22Rv1 (cell line): ENCODE data around the gene IMMP2L.

Experiments
- H3K27ac ChIP-seq: fragments of 450-650 bp; 2 replicates; pipeline ENCODE4 v1.5.1; 2017
- ZFX ChIP-seq: fragments of 450-650 bp; IDR thresholded peaks from 2 replicates; pipeline ENCODE4 v1.6.1; 2017; ENCODE audit warnings: antibody characterized with exemption, borderline replicate concordance
- TF ChIP-seq, protein P1 (sequence below): fragments of 450-650 bp; IDR thresholded peaks from 2 replicates; pipeline ENCODE4 v1.5.1; 2017; ENCODE audit warnings: mild to moderate bottlenecking

Gene IMMP2L

DNA sequence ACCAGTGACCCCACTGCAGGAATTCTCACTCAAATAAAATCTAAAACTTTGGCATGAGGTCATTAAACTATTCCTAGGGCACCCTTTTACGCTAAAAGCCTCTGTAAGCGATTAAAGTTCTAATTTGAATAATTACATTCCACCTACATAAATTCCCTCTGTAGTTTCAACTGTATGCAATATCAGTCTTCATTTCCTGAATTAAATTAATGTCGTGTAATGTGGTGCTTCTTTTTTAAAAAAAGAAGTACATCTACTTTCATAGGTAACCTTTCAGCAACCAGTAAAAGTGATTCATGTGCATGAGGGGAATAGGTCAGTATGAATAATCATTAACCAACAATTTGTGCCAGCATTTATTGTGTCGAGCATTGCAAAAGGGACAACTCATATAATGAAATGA is 44.7 kb downstream of the IMMP2L start:
- TF ChIP-seq ZFX = no peak
- TF ChIP-seq, protein P1, sequence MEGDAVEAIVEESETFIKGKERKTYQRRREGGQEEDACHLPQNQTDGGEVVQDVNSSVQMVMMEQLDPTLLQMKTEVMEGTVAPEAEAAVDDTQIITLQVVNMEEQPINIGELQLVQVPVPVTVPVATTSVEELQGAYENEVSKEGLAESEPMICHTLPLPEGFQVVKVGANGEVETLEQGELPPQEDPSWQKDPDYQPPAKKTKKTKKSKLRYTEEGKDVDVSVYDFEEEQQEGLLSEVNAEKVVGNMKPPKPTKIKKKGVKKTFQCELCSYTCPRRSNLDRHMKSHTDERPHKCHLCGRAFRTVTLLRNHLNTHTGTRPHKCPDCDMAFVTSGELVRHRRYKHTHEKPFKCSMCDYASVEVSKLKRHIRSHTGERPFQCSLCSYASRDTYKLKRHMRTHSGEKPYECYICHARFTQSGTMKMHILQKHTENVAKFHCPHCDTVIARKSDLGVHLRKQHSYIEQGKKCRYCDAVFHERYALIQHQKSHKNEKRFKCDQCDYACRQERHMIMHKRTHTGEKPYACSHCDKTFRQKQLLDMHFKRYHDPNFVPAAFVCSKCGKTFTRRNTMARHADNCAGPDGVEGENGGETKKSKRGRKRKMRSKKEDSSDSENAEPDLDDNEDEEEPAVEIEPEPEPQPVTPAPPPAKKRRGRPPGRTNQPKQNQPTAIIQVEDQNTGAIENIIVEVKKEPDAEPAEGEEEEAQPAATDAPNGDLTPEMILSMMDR = no peak
- no peak overlapping the region for H3K27ac ChIP-seq

DNA sequence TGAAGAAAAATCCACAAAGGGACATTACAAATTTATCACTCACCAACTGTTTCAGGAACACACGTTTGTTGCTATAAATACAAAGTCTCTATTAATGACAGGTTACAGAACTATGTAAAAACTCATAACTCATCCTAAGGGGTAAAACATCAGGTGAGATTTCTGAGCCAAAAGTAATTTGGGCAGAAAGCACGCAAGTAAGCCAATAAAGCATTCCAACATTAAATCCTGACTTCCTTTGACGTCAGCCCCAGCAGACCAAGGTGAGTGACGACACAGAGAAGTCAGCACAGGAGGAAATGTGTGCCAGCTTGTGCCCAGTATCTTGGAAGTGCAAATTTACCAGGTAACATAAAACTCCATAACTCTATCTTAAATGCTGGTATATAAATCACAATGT is 45.7 kb downstream of the IMMP2L start:
- no peak overlapping the region for H3K27ac ChIP-seq
- TF ChIP-seq ZFX = no peak
- TF ChIP-seq, protein P1 = no peak

DNA sequence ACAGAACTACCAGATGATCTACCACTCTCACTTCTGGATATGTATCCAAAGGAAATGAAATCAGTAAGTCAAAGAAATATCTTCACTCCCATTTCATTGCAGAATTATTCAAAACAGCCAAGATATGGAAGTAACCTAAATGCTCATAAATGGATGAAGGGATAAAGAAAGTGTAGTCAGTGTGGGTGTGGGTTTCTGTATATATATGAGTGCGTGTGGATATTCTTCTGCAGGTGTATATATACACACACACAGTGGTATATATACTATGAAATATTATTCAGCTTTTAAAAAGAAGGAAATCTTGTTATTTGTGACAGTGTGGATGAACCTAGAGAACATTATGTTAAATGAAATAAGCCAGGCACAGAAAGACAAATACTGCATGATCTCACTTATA is 48.7 kb downstream of the IMMP2L start:
- TF ChIP-seq ZFX = no peak
- TF ChIP-seq, protein P1 = no peak

DNA sequence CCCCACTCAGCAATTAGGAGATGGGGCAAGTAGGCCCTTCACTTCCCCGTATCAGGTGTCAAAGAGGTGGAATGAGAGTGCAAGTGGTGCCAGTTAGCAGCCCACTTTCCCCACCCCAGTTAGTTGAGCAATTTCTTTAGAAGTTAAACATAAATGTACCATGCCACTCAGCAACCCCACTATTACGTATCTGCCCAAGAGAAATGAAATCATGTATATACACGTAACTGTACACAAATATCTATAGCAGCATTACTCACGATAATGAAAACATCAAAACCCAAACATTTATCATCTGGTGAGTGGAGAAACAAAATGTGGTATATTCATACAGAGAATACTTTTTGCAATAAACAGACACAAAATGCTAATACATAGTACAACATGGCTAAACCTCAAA is 50.4 kb downstream of the IMMP2L start:
- H3K27ac ChIP-seq = no peak overlapping the region
- no peak for TF ChIP-seq ZFX
- TF ChIP-seq, protein P1 = no peak

More for the DNA sequence above, 48.7 kb downstream of the IMMP2L start:
- H3K27ac ChIP-seq = no peak overlapping the region

DNA sequence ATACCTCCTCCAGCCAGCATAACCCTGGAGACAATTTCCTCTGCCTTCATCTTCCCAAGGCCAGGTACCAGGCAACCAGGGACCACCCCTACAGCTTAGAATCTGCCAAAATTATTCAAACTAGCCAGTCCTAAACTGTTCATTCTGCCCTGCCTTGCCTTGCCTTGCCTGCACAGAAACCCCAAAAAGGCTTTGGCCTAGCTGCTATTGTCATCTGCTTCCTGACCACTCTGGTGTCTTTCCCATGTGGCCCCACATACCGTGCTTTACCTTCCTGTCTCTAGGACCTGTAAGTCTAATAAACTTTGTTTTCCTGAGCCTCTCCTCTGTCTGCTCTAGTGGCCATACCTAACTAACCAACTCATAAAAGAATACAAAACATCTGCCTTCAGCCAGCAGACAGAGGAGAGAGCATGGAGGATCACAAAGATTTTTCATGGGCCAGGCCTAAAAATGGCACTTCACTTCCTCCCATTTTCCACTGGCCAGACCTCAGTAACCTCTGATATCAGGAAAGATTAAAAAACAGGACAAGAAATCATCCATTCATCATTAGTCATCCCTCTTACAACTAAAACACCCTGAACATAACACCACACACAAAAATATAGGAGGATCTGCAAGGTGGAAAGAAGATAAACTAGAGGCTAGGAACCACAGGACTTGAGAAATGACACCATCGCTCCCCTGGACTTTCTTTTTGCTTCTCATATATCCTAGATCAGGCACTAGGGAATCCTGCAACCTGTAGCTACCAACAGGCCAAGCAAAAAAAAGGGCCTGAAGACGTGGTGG is 51.5 kb downstream of the IMMP2L start:
- no peak for TF ChIP-seq ZFX
- TF ChIP-seq, protein P1 = no peak
- H3K27ac ChIP-seq = no peak overlapping the region

DNA sequence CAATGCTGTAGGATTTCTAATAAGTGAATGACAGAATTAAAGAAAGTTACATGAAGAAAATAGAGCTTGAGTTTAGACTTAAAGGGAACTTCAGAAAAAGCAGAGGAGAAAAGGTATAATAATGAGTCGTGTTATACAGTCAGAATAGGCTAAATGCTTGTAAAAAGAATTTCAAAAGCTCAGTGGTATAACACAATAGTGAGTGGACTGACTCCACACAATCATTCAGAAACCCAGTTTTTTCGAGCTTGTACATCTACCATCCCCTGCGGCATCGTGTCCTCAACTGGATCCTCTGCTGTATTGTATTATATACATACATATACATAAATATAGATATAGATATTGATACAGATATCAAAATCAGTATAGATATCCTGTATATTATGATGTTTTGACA is 52.2 kb downstream of the IMMP2L start:
- no peak overlapping the region for H3K27ac ChIP-seq
- no peak for TF ChIP-seq ZFX
- TF ChIP-seq, protein P1 = no peak

DNA sequence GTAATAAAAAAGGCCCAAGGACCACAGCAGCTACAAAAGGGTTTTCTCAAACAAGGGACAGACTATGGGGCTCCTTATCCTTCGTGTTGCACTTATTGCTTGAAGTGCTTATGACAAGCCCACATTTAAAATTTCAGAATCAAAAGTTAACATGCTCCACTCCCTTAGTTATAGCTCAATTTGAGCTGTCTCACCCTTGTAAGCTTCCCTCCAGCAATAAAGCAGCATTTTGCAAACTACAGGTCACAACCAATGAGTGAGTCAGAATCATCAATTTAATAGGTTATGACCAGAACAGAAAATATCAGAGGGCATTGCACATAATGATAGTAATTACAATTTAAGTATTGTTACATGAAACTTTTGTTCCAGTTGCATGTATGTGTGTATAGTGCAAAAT is 53.0 kb downstream of the IMMP2L start:
- H3K27ac ChIP-seq = no peak overlapping the region
- no peak for TF ChIP-seq ZFX
- TF ChIP-seq, protein P1 = no peak
